ENCODE data around the gene NRK.

- TF ChIP-seq TCF7L2 (IDR thresholded peaks at IDR 0.05; ENCODE audit: borderline replicate concordance, extremely low read depth, insufficient read depth, insufficient read length) (no peak), ZNF274 (IDR thresholded peaks at IDR 0.05; ENCODE audit: low read depth, low read length) (no peak), MAX (IDR thresholded peaks at IDR 0.05) (no peak), CTCF (IDR thresholded peaks at IDR 0.05 in 2 of 3, conservative IDR thresholded peaks at IDR 0.05 in 1 of 3; ENCODE audit: borderline replicate concordance in 1 of 3, insufficient read depth in 1 of 3, low read depth in 2 of 3, low read length in 2 of 3) (no peak), CEBPB (IDR thresholded peaks at IDR 0.05; ENCODE audit: low read depth) (no peak)
These were observed 40.5 kb upstream of the NRK start for GRCh38 chrX:105781804-105782203.
